Muscle of leg (tissue), 11 donors: Measurements from ENCODE around the gene PHKB. TPM values are rescaled to one million over a fixed set of nuclear protein-coding genes. Genes with fewer than 3 reads are reported as not detected.

Experiments
- DNase-seq: peaks from one replicate; pipeline ENCODE4 v3.0.0; 2013
- H3K27ac ChIP-seq: one replicate; pipeline ENCODE4 v1.5.1; 2013; ENCODE audit warnings: mild to moderate bottlenecking, low read length, control low read depth
- H3K27me3 ChIP-seq: one replicate; pipeline ENCODE4 v1.6.1; 2013; ENCODE audit warnings: low read length; ENCODE audit not compliant: control insufficient read depth, insufficient read depth
- H3K36me3 ChIP-seq: one replicate; pipeline ENCODE4 v1.6.1; 2013; ENCODE audit warnings: low read length; ENCODE audit not compliant: control insufficient read depth, insufficient read depth
- H3K4me1 ChIP-seq: one replicate; pipeline ENCODE4 v1.6.1; 2013; ENCODE audit warnings: low read length; ENCODE audit not compliant: control insufficient read depth, insufficient read depth
- H3K4me3 ChIP-seq: one replicate; pipeline ENCODE4 v1.5.1; 2013; ENCODE audit warnings: low read length, control low read depth
- H3K9me3 ChIP-seq: replicated peaks from 2 replicates; pipeline ENCODE4 v1.6.1; 2013; ENCODE audit warnings: low read depth, low read length; ENCODE audit not compliant: control insufficient read depth
- WGBS: methylation state at CpG from one replicate; pipeline ENCODE4 v1.1.5; 2013; ENCODE audit warnings: missing lambda C conversion rate; ENCODE audit not compliant: insufficient coverage; 5-methylcytosine and 5-hydroxymethylcytosine counted together
- polyA plus RNA-seq, 8 donors: library from polyadenylated mRNA; unstranded; fragments of 120-200 nt; gene quantifications; one replicate each; pipeline versions ENCODE4 v1.2.1 to v1.2.3, GENCODE V29; 2013; ENCODE audit warnings: inconsistent platforms in 1 of 8, low replicate concordance in 1 of 8; ENCODE audit not compliant: insufficient read length in 8 of 8, insufficient read depth in 1 of 8
- total RNA-seq: library from RNA; stranded (reverse); fragments of 120-200 nt; gene quantifications from one replicate; pipeline ENCODE4 v1.2.4, GENCODE V29; 2013

Gene PHKB
- total and polyA plus RNA-seq, 9 donors = 41.7 to 57.8 (median 51.4) TPM

- 100% methylated on average over 2 of the region's 2 CpGs for whole genome bisulfite sequencing
- Histone ChIP-seq H3K27ac (no peak overlapping the region), H3K9me3 (no peaks in the 10 kb centered on the region), H3K27me3 (no peaks in the 10 kb centered on the region), H3K36me3 (peaks cover 2% of the 10 kb centered on the region), H3K4me3 (no peak overlapping the region), H3K4me1 (no peaks in the 10 kb centered on the region)
- DNase-seq = no peak
These were observed 149.9 kb downstream of the PHKB start for GRCh38 chr16:47611042-47611441.

- Histone ChIP-seq H3K27me3 (no peaks in the 10 kb centered on the region), H3K36me3 (peaks cover 2% of the 10 kb centered on the region), H3K9me3 (no peaks in the 10 kb centered on the region), H3K4me3 (no peak overlapping the region), H3K4me1 (no peaks in the 10 kb centered on the region), H3K27ac (no peak overlapping the region)
- WGBS = 100% methylated on average over 2 of the region's 4 CpGs
- DNase-seq = no peak
These were observed 150.8 kb downstream of the PHKB start for GRCh38 chr16:47611848-47612493.

GRCh38 chr16:47612711-47613110 is 151.6 kb downstream of the PHKB start:
- Histone ChIP-seq H3K27me3 (no peaks in the 10 kb centered on the region), H3K4me3 (no peak overlapping the region), H3K27ac (no peak overlapping the region), H3K36me3 (peaks cover 2% of the 10 kb centered on the region), H3K9me3 (no peaks in the 10 kb centered on the region), H3K4me1 (no peaks in the 10 kb centered on the region)
- no peak for DNase-seq
- 100% methylated on average over 1 of the region's 2 CpGs for WGBS

GRCh38 chr16:47613251-47613650 is 152.1 kb downstream of the PHKB start:
- no peaks in the 10 kb centered on the region for H3K4me1 ChIP-seq
- no peaks in the 10 kb centered on the region for H3K27me3 ChIP-seq
- H3K4me3 ChIP-seq = no peak overlapping the region
- no peak overlapping the region for H3K27ac ChIP-seq
- H3K36me3 ChIP-seq = peaks cover 2% of the 10 kb centered on the region
- DNase-seq = no peak
- H3K9me3 ChIP-seq = no peaks in the 10 kb centered on the region
- no CpG with 5 or more reads among the region's 1 CpG for WGBS

- Histone ChIP-seq H3K27me3 (no peaks in the 10 kb centered on the region), H3K4me1 (no peaks in the 10 kb centered on the region), H3K27ac (no peak overlapping the region), H3K4me3 (no peak overlapping the region), H3K36me3 (no peaks in the 10 kb centered on the region), H3K9me3 (no peaks in the 10 kb centered on the region)
- DNase-seq = no peak
- 71% methylated on average over 1 of the region's 3 CpGs for WGBS
These were observed 156.6 kb downstream of the PHKB start for GRCh38 chr16:47617732-47618131.

GRCh38 chr16:47622451-47623176 is 161.5 kb downstream of the PHKB start:
- Histone ChIP-seq H3K9me3 (no peaks in the 10 kb centered on the region), H3K27ac (no peak overlapping the region), H3K4me3 (no peak overlapping the region), H3K36me3 (no peaks in the 10 kb centered on the region), H3K27me3 (no peaks in the 10 kb centered on the region), H3K4me1 (no peaks in the 10 kb centered on the region)
- no CpG with 5 or more reads among the region's 1 CpG for WGBS
- no peak for DNase-seq

GRCh38 chr16:47624563-47624962 is 163.4 kb downstream of the PHKB start:
- H3K9me3 ChIP-seq = no peaks in the 10 kb centered on the region
- no peak overlapping the region for H3K27ac ChIP-seq
- DNase-seq = no peak
- H3K27me3 ChIP-seq = no peaks in the 10 kb centered on the region
- H3K36me3 ChIP-seq = no peaks in the 10 kb centered on the region
- H3K4me3 ChIP-seq = no peak overlapping the region
- WGBS = 92% methylated on average over 1 of the region's 1 CpG
- no peaks in the 10 kb centered on the region for H3K4me1 ChIP-seq

- no peak for DNase-seq
- Histone ChIP-seq H3K27ac (no peak overlapping the region), H3K4me3 (no peak overlapping the region), H3K36me3 (no peaks in the 10 kb centered on the region), H3K4me1 (no peaks in the 10 kb centered on the region), H3K27me3 (no peaks in the 10 kb centered on the region), H3K9me3 (no peaks in the 10 kb centered on the region)
- no CpG with 5 or more reads among the region's 1 CpG for WGBS
These were observed 164.0 kb downstream of the PHKB start for GRCh38 chr16:47625115-47625567.

- DNase-seq = peak; percentile 20
- Histone ChIP-seq H3K4me3 (no peak overlapping the region), H3K9me3 (no peaks in the 10 kb centered on the region), H3K36me3 (no peaks in the 10 kb centered on the region), H3K27me3 (no peaks in the 10 kb centered on the region), H3K27ac (no peak overlapping the region), H3K4me1 (no peaks in the 10 kb centered on the region)
- 67% methylated on average over 1 of the region's 1 CpG for WGBS
These were observed 165.1 kb downstream of the PHKB start for GRCh38 chr16:47626246-47626645.

GRCh38 chr16:47627085-47627639 is 166.0 kb downstream of the PHKB start:
- H3K27ac ChIP-seq = no peak overlapping the region
- H3K27me3 ChIP-seq = no peaks in the 10 kb centered on the region
- H3K4me3 ChIP-seq = no peak overlapping the region
- H3K4me1 ChIP-seq = no peaks in the 10 kb centered on the region
- no peaks in the 10 kb centered on the region for H3K36me3 ChIP-seq
- peak; percentile 22 for DNase-seq
- no CpG with 5 or more reads among the region's 6 CpGs for WGBS
- no peaks in the 10 kb centered on the region for H3K9me3 ChIP-seq
